GM19455 (cell line): ENCODE results near the gene PIGL.
"Not testable (repeated sequence)": the region's sequence is repeated elsewhere in the genome, so short reads cannot be mapped to it uniquely, and the experiment has no call there.

Source experiments
- ATAC-seq: cut with Tn5 transposase; IDR thresholded peaks from one replicate; pipeline ENCODE4 v1.9.1; 2021; ENCODE audit not compliant: unreplicated experiment

The PIGL gene

GRCh38 chr17:16273499-16273898 is 56.5 kb downstream of the PIGL start:
- ATAC-seq: no peak

GRCh38 chr17:16273929-16274339 is 56.9 kb downstream of the PIGL start:
- ATAC-seq: no peak

- ATAC-seq: no peak
These were observed 58.0 kb downstream of the PIGL start for GRCh38 chr17:16275024-16275423.

GRCh38 chr17:16277163-16277562 is 60.2 kb downstream of the PIGL start:
- no peak for ATAC-seq

GRCh38 chr17:16281351-16281750 is 64.3 kb downstream of the PIGL start:
- ATAC-seq: no peak

GRCh38 chr17:16282522-16282921 is 65.5 kb downstream of the PIGL start:
- ATAC-seq: no peak

GRCh38 chr17:16283705-16284104 is 66.7 kb downstream of the PIGL start:
- no peak for ATAC-seq

GRCh38 chr17:16285646-16286008 is 68.6 kb downstream of the PIGL start:
- no peak for ATAC-seq

- ATAC-seq: peak; percentile 83
These were observed 69.3 kb downstream of the PIGL start for GRCh38 chr17:16286009-16286946.

- no peak for ATAC-seq
These were observed 70.0 kb downstream of the PIGL start for GRCh38 chr17:16286947-16287562.

- no peak for ATAC-seq
These were observed 70.6 kb downstream of the PIGL start for GRCh38 chr17:16287563-16288027.

GRCh38 chr17:16288860-16289571 is 72.0 kb downstream of the PIGL start:
- ATAC-seq: no peak

- ATAC-seq: no peak
These were observed 76.9 kb downstream of the PIGL start for GRCh38 chr17:16293931-16294330.

- ATAC-seq: no peak
These were observed 77.5 kb downstream of the PIGL start for GRCh38 chr17:16294560-16294959.

GRCh38 chr17:16296072-16296471 is 79.1 kb downstream of the PIGL start:
- ATAC-seq: not testable (repeated sequence)

GRCh38 chr17:16297367-16298139 is 80.5 kb downstream of the PIGL start:
- ATAC-seq: no peak

GRCh38 chr17:16298140-16298662 is 81.2 kb downstream of the PIGL start:
- no peak for ATAC-seq

GRCh38 chr17:16300554-16300953 is 83.5 kb downstream of the PIGL start:
- ATAC-seq: no peak

- ATAC-seq: no peak
These were observed 85.2 kb downstream of the PIGL start for GRCh38 chr17:16301963-16302855.

- no peak for ATAC-seq
These were observed 85.8 kb downstream of the PIGL start for GRCh38 chr17:16302856-16303255.
